IMR-90 (cell line): ENCODE data around the gene TM7SF2. TPM values are rescaled to one million over a fixed set of nuclear protein-coding genes. Genes with fewer than 3 reads are reported as not detected.

ENCODE experiments used
- ATAC-seq: fragments of 200-7000 bp; cut with Tn5 transposase; 2 replicates; pipeline ENCODE4 v1.9.1; 2020; ENCODE audit warnings: low read depth, mild to moderate bottlenecking, moderate library complexity
- BruUV-seq: library from RNA; stranded (reverse); fragments of 400-500 nt; replicated peaks from 2 replicates; lab custom pipeline; 2021; lab: Mats Ljungman, UMichigan
- CTCF ChIA-PET: fragments of 300-600 bp; formaldehyde crosslinking; extraction: SDS; loops from one replicate; lab custom pipeline; 2021; ENCODE audit warnings: antibody characterized with exemption; lab: Yijun Ruan, JAX
- POLR2A ChIA-PET: fragments of 300-600 bp; sonication (Branson Sonifier 250); formaldehyde crosslinking; loops from one replicate; lab custom pipeline; 2022; ENCODE audit warnings: antibody characterized with exemption; ENCODE audit not compliant: unreplicated experiment; lab: Charles Lee
- DNase-seq: peaks from one replicate; pipeline ENCODE4 v3.0.0; 2013
- H2AFZ ChIP-seq: replicated peaks from 2 replicates; pipeline ENCODE3; 2013; ENCODE audit warnings: low read length, mild to moderate bottlenecking; ENCODE audit not compliant: poor library complexity
- H2AK5ac ChIP-seq: 2 replicates; pipeline ENCODE4 v1.6.1; 2013; ENCODE audit warnings: low read depth, low read length, inconsistent platforms
- H2AK9ac ChIP-seq: replicated peaks from 2 replicates; pipeline ENCODE3; 2013; ENCODE audit warnings: mild to moderate bottlenecking, low read depth, low read length, moderate library complexity; ENCODE audit not compliant: poor library complexity
- H2BK120ac ChIP-seq: 2 replicates; pipeline ENCODE4 v1.6.1; 2013; ENCODE audit warnings: low read depth, low read length, inconsistent platforms
- H2BK15ac ChIP-seq: 3 replicates; pipeline ENCODE4 v1.6.1; 2013; ENCODE audit warnings: low read depth, low read length, inconsistent platforms
- H2BK20ac ChIP-seq: 2 replicates; pipeline ENCODE4 v1.6.1; 2013; ENCODE audit warnings: low read depth, mild to moderate bottlenecking, inconsistent platforms, low read length, moderate library complexity
- H2BK5ac ChIP-seq: 2 replicates; pipeline ENCODE4 v1.6.1; 2013; ENCODE audit warnings: mild to moderate bottlenecking, low read depth, low read length, inconsistent platforms; ENCODE audit not compliant: poor library complexity, severe bottlenecking
- H3K14ac ChIP-seq: replicated peaks from 2 replicates; pipeline ENCODE4 v1.6.1; 2013; ENCODE audit warnings: low read depth, low read length, inconsistent platforms
- H3K18ac ChIP-seq: 2 replicates; pipeline ENCODE4 v1.6.1; 2013; ENCODE audit warnings: low read depth, low read length, control low read depth
- H3K23ac ChIP-seq: 2 replicates; pipeline ENCODE4 v1.6.1; 2013; ENCODE audit warnings: low read depth, low read length, inconsistent platforms
- H3K27ac ChIP-seq: 2 replicates; pipeline ENCODE4 v1.5.1; 2013; ENCODE audit warnings: mild to moderate bottlenecking, control low read depth, low read length; ENCODE audit not compliant: insufficient read depth
- H3K27me3 ChIP-seq: 2 replicates; pipeline ENCODE4 v1.6.1; 2013; ENCODE audit warnings: low read length; ENCODE audit not compliant: control insufficient read depth, insufficient read depth
- H3K36me3 ChIP-seq: 2 replicates; pipeline ENCODE4 v1.6.1; 2013; ENCODE audit warnings: low read length, mixed read lengths; ENCODE audit not compliant: control insufficient read depth, insufficient read depth
- H3K4ac ChIP-seq: 2 replicates; pipeline ENCODE4 v1.6.1; 2013; ENCODE audit warnings: low read depth, low read length, inconsistent platforms
- H3K4me1 ChIP-seq: 2 replicates; pipeline ENCODE4 v1.6.1; 2013; ENCODE audit warnings: low read length, mixed read lengths; ENCODE audit not compliant: control insufficient read depth, insufficient read depth
- H3K4me2 ChIP-seq: 2 replicates; pipeline ENCODE4 v1.6.1; 2013; ENCODE audit warnings: low read depth, mild to moderate bottlenecking, control low read depth, low read length, moderate library complexity
- H3K4me3 ChIP-seq: 2 replicates; pipeline ENCODE4 v1.5.1; 2013; ENCODE audit warnings: low read depth, mild to moderate bottlenecking, control low read depth, low read length, moderate library complexity; ENCODE audit not compliant: insufficient read depth
- H3K56ac ChIP-seq: 2 replicates; pipeline ENCODE4 v1.6.1; 2013; ENCODE audit warnings: low read length, inconsistent platforms; ENCODE audit not compliant: insufficient read depth; ENCODE audit errors: extremely low read depth
- H3K79me1 ChIP-seq, 2 experiments: 2 replicates each; pipeline ENCODE4 v1.6.1; 2013; ENCODE audit warnings: low read length in 2 of 2, inconsistent platforms in 1 of 2, low read depth in 1 of 2
- H3K9ac ChIP-seq: 2 replicates; pipeline ENCODE4 v1.6.1; 2013; ENCODE audit warnings: low read depth, low read length, control low read depth
- H3K9me1 ChIP-seq: 2 replicates; pipeline ENCODE4 v1.6.1; 2013; ENCODE audit warnings: low read length, inconsistent platforms; ENCODE audit not compliant: insufficient read depth
- H3K9me3 ChIP-seq: 2 replicates; pipeline ENCODE4 v1.6.1; 2013; ENCODE audit warnings: low read length; ENCODE audit not compliant: control insufficient read depth, insufficient read depth
- H4K20me1 ChIP-seq: 2 replicates; pipeline ENCODE4 v1.6.1; 2013; ENCODE audit warnings: low read length, inconsistent platforms; ENCODE audit not compliant: insufficient read depth
- H4K5ac ChIP-seq: 2 replicates; pipeline ENCODE4 v1.6.1; 2013; ENCODE audit warnings: mild to moderate bottlenecking, low read depth, low read length, control low read depth
- H4K8ac ChIP-seq, 2 experiments: 2 replicates each; pipeline ENCODE4 v1.6.1; 2013; ENCODE audit warnings: low read depth in 2 of 2, low read length in 2 of 2, control low read depth in 1 of 2, inconsistent platforms in 1 of 2
- H4K91ac ChIP-seq: 2 replicates; pipeline ENCODE4 v1.6.1; 2013; ENCODE audit warnings: low read depth, low read length, inconsistent platforms; ENCODE audit not compliant: insufficient read depth
- BHLHE40 ChIP-seq: fragments of 150-350 bp; IDR thresholded peaks from 2 replicates; pipeline ENCODE4 v1.6.1; 2016; ENCODE audit warnings: mild to moderate bottlenecking, low read depth, low read length
- CHD1 ChIP-seq: IDR thresholded peaks from 2 replicates; pipeline ENCODE4 v1.6.1; 2012; ENCODE audit warnings: low read depth, low read length, improper control_type of control experiment
- CTCF ChIP-seq: conservative IDR thresholded peaks from 2 replicates; pipeline ENCODE4 v1.5.1; 2012; ENCODE audit warnings: mild to moderate bottlenecking, low read depth, low read length, improper control_type of control experiment
- ELK1 ChIP-seq: fragments of 150-350 bp; IDR thresholded peaks from 2 replicates; pipeline ENCODE4 v1.6.1; 2016; ENCODE audit warnings: low read depth, mild to moderate bottlenecking, low read length, moderate library complexity, borderline replicate concordance
- FOS ChIP-seq: fragments of 150-350 bp; IDR thresholded peaks from 2 replicates; pipeline ENCODE4 v1.6.1; 2016; ENCODE audit warnings: low read depth, low read length
- MAZ ChIP-seq: IDR thresholded peaks from 2 replicates; pipeline ENCODE4 v1.6.1; 2012; ENCODE audit warnings: low read depth, mild to moderate bottlenecking, low read length, improper control_type of control experiment, moderate library complexity, borderline replicate concordance
- MXI1 ChIP-seq: IDR thresholded peaks from 2 replicates; pipeline ENCODE4 v1.6.1; 2012; ENCODE audit warnings: low read depth, mild to moderate bottlenecking, low read length, moderate library complexity, borderline replicate concordance
- NFE2L2 ChIP-seq: fragments of 150-350 bp; IDR thresholded peaks from 2 replicates; pipeline ENCODE4 v1.6.1; 2016; ENCODE audit warnings: low read depth, mild to moderate bottlenecking, low read length
- RAD21 ChIP-seq: IDR thresholded peaks from 2 replicates; pipeline ENCODE4 v1.6.1; 2012; ENCODE audit warnings: low read length, improper control_type of control experiment
- RCOR1 ChIP-seq: IDR thresholded peaks from 2 replicates; pipeline ENCODE4 v1.6.1; 2012; ENCODE audit warnings: mild to moderate bottlenecking, low read length, improper control_type of control experiment; ENCODE audit not compliant: insufficient replicate concordance
- RFX5 ChIP-seq: IDR thresholded peaks from 2 replicates; pipeline ENCODE4 v1.8.0; 2012; ENCODE audit warnings: low read depth, mild to moderate bottlenecking, low read length, moderate library complexity
- SMC3 ChIP-seq: fragments of 150-350 bp; IDR thresholded peaks from 2 replicates; pipeline ENCODE4 v1.6.1; 2016; ENCODE audit warnings: low read depth, mild to moderate bottlenecking, antibody characterized with exemption, low read length, moderate library complexity
- USF2 ChIP-seq: fragments of 150-350 bp; IDR thresholded peaks from 2 replicates; pipeline ENCODE4 v1.6.1; 2017; ENCODE audit warnings: mild to moderate bottlenecking, antibody characterized with exemption, low read length, low read depth
- WGBS, 2 experiments: methylation state at CpG; one replicate each; pipeline versions ENCODE4 v1.1.5 to v1.1.7; 2013; ENCODE audit warnings: missing lambda C conversion rate in 2 of 2; ENCODE audit not compliant: insufficient read length in 1 of 2; ENCODE audit errors: extremely low coverage in 2 of 2; 5-methylcytosine and 5-hydroxymethylcytosine counted together
- dilution Hi-C: fragments of 300-500 bp; cut with HindIII; formaldehyde crosslinking; loops from one replicate; pipeline ENCODE4 v1.14.3; 2018; ENCODE audit warnings: low sequenced_read_pairs; ENCODE audit not compliant: unreplicated experiment
- in situ Hi-C: fragments of 300-500 bp; cut with MboI; formaldehyde crosslinking; loops from 3 replicates; pipeline ENCODE4 v1.14.3; 2019; ENCODE audit warnings: low sequenced_read_pairs, inconsistent platforms, mixed read lengths
- intact Hi-C: fragments of 100-400 bp; cut with micrococcal nuclease; formaldehyde crosslinking; loops from 2 replicates; pipeline ENCODE4 v1.10.0; 2022
- polyA plus RNA-seq, 3 experiments: library from polyadenylated mRNA; depleted of rRNA; stranded (reverse); fragments of >200 nt; gene quantifications; 2 replicates each; pipeline ENCODE4 v1.2.3, GENCODE V29; 2012; ENCODE audit warnings: low replicate concordance in 1 of 3
- total RNA-seq: library from RNA; depleted of rRNA; stranded (reverse); fragments of >200 nt; gene quantifications from 2 replicates; pipeline ENCODE4 v1.2.3, GENCODE V29; 2012

The TM7SF2 gene
- total and polyA plus RNA-seq, 2 of the 4 experiments (the other 2 are of a cell fraction): 5.7 to 7.6 TPM

GRCh38 chr11:65136515-65137096, 24.9 kb downstream of the TM7SF2 start:
- Histone ChIP-seq H3K27ac (no peak overlapping the region), H4K8ac (no peak overlapping the region), H3K4me2 (no peak overlapping the region), H3K23ac (peak overlapping the region; percentile 24; the same call in 1 of the 2 replicates), H3K4me3 (no peak overlapping the region), H3K27me3 (peaks cover 2% of the 10 kb centered on the region; the same call in 1 of the 2 replicates), H2BK20ac (no peak overlapping the region), H2AFZ (no peak overlapping the region), H3K56ac (no peak overlapping the region), H2BK15ac (no peak overlapping the region), H3K4ac (no peak overlapping the region), H4K20me1 (peaks cover 24% of the 10 kb centered on the region), H4K5ac (no peak overlapping the region), H3K14ac (no peak overlapping the region), H3K36me3 (peaks cover 13% of the 10 kb centered on the region), H3K79me1 (peaks cover 12 to 34% of the 10 kb centered on the region in 2 experiments), H3K9me1 (peaks cover 21% of the 10 kb centered on the region), H2AK5ac (no peak overlapping the region), H2AK9ac (no peak overlapping the region), H3K4me1 (peaks cover 6% of the 10 kb centered on the region; the same call in 1 of the 2 replicates), H4K91ac (no peak overlapping the region), H3K9ac (no peak overlapping the region), H3K18ac (no peak overlapping the region), H2BK120ac (no peak overlapping the region), H3K9me3 (no peaks in the 10 kb centered on the region), H2BK5ac (no peak overlapping the region)
- ATAC-seq (no peak), DNase-seq (no peak)
- ChIA-PET CTCF (interaction anchor here (1.0 kb wide), 1 partner anchor 14 kb away, joined by 4 read pairs; the partner anchor contains the start of gene MRPL49), POLR2A (no interaction called here)
- intact Hi-C loops (no loop called here), dilution Hi-C loops (no loop called here), in situ Hi-C loops (no loop called here)
- BruUV-seq: no TSS peak
- WGBS, 2 experiments: 90% methylated on average over 12 of the region's 15 CpGs; no CpG with 5 or more reads in 1 of the 2 experiments
- TF ChIP-seq RCOR1 (no peak), BHLHE40 (no peak), CHD1 (no peak), CTCF (no peak), RFX5 (no peak), NFE2L2 (no peak), RAD21 (no peak), SMC3 (no peak), MXI1 (no peak), USF2 (no peak), MAZ (no peak), FOS (no peak), ELK1 (no peak)
